ENCODE measurements around the gene F11. TPM values are rescaled to one million over a fixed set of nuclear protein-coding genes. Genes with fewer than 3 reads are reported as not detected.

F11 gene
- not detected for total RNA-seq
- 0.25 TPM for polyA plus RNA-seq (2013, experiment 1 of 2)
- not detected for polyA plus RNA-seq (2013, experiment 2 of 2)
- long read RNA-seq, experiment 1 = 0 reads
- long read RNA-seq, experiment 2 = 0 reads
- long read RNA-seq, experiment 3 = 0 reads
- long read RNA-seq, experiment 4 = 0 reads

DNA sequence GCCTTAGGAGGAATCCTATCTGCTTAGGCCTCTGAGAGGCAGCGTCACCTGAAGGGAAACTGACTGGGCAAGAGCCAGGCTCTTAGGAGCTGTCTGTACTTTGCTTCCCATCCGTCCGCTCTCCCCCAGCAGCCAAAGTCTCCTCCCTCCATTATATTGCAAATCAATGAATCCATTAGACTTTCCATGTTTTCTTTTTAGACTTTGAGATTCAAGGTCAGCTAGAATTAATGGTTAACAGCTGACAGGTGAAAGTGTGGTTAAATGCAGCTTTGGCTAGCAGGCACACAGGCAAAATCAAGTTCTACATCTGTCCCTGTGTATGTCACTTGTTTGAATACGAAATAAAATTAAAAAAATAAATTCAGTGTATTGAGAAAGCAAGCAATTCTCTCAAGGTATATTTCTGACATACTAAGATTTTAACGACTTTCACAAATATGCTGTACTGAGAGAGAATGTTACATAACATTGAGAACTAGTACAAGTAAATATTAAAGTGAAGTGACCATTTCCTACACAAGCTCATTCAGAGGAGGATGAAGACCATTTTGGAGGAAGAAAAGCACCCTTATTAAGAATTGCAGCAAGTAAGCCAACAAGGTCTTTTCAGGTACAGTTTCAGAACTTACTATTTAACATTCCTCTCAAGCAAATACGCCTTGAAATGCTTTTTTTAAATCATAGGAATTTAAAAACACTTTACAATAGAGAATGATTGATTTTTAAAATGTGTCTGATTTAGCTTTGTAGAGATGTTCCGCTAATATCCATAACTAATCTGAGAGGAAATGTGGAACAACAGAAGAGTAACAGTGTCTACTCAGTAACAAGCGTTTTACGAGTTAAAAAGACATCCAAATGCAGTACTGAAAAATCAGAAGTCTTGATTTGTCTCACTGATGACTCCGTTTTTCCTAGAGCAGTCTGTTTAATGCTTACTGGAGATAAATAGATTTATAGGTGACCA, at the start of gene F11:
Gene F11 (plus strand): TSS at position 507 of the 970 bp plus-strand sequence. CDS start 948 bp downstream, outside the sequence.
- WGBS, 2 experiments (ENCODE audit: insufficient coverage in 1 of 2, insufficient read length in 1 of 2) = 43 to 53% methylated on average over 7 to 9 of the region's 10 CpGs
- TF ChIP-seq, protein P1, sequence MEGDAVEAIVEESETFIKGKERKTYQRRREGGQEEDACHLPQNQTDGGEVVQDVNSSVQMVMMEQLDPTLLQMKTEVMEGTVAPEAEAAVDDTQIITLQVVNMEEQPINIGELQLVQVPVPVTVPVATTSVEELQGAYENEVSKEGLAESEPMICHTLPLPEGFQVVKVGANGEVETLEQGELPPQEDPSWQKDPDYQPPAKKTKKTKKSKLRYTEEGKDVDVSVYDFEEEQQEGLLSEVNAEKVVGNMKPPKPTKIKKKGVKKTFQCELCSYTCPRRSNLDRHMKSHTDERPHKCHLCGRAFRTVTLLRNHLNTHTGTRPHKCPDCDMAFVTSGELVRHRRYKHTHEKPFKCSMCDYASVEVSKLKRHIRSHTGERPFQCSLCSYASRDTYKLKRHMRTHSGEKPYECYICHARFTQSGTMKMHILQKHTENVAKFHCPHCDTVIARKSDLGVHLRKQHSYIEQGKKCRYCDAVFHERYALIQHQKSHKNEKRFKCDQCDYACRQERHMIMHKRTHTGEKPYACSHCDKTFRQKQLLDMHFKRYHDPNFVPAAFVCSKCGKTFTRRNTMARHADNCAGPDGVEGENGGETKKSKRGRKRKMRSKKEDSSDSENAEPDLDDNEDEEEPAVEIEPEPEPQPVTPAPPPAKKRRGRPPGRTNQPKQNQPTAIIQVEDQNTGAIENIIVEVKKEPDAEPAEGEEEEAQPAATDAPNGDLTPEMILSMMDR (conservative IDR thresholded peaks at IDR 0.05) = no peak
- Histone ChIP-seq H3K4me3 (ENCODE audit: low read length) (peak within 1 kb of the TSS; percentile 57), H3K4me1 (ENCODE audit: control insufficient read depth, insufficient read depth, low read length) (no peaks in the 10 kb centered on the region), H3K27me3 (ENCODE audit: control insufficient read depth, insufficient read depth, low read length, poor library complexity, severe bottlenecking) (no peaks in the 10 kb centered on the region), H3K9ac (ENCODE audit: extremely low read depth, low read length, poor library complexity, severe bottlenecking) (no peak within 1 kb of the TSS), H3K27ac (ENCODE audit: low read depth, low read length) (peak within 1 kb of the TSS; percentile 34), H3K9me3 (ENCODE audit: control insufficient read depth, low read length) (no peaks in the 10 kb centered on the region), H3K36me3 (ENCODE audit: control insufficient read depth, insufficient read depth, low read length) (no peaks in the 10 kb centered on the region)
- Mint-ChIP-seq H3K4me3 (peak within 1 kb of the TSS; percentile 50), H3K9me3 (no peaks in the 10 kb centered on the region), H3K4me1 (peaks cover 14% of the 10 kb centered on the region), H3K27me3 (ENCODE audit: insufficient read depth) (no peaks in the 10 kb centered on the region), H3K36me3 (ENCODE audit: low read depth) (no peaks in the 10 kb centered on the region), H3K27ac (peak within 1 kb of the TSS; percentile 89)
- DNase-seq = peak; percentile 59

DNA sequence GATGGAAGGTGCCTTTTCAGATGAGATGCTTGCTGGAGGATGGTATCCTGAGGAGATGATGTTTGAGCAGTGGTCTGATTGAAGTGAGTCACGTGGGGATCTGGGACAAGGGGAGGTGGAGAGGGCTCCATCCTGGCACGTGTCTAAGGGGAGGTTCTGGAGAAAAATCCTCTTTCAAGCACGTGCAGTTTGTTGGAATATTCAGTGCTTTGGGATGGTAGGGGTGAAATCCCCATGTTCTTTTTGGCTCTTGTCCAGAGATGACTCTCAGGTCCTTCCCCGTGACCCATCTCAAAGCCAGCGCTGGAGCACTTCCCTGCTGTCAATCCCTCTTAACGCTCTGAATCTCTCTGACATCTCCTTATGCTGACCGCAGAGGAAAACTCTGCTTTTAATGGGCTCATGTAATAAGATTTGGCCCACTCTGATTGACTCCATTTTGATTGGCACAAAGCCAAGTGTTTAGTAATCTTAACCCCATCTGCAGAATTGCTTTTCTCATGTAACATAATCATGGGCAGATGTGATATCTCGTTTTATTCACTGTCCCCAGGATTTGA, 49.4 kb upstream of the F11 start:
- Histone ChIP-seq H3K9ac (ENCODE audit: extremely low read depth, low read length, poor library complexity, severe bottlenecking) (no peak overlapping the region), H3K4me1 (ENCODE audit: control insufficient read depth, insufficient read depth, low read length) (no peaks in the 10 kb centered on the region), H3K9me3 (ENCODE audit: control insufficient read depth, low read length) (no peaks in the 10 kb centered on the region), H3K27me3 (ENCODE audit: control insufficient read depth, insufficient read depth, low read length, poor library complexity, severe bottlenecking) (peaks cover 45% of the 10 kb centered on the region), H3K4me3 (ENCODE audit: low read length) (no peak overlapping the region), H3K36me3 (ENCODE audit: control insufficient read depth, insufficient read depth, low read length) (no peaks in the 10 kb centered on the region), H3K27ac (ENCODE audit: low read depth, low read length) (no peak overlapping the region)
- no peak overlapping the region for H3K27ac Mint-ChIP-seq
- DNase-seq = no peak
- H3K9me3 Mint-ChIP-seq = no peaks in the 10 kb centered on the region
- peaks cover 25% of the 10 kb centered on the region for H3K27me3 Mint-ChIP-seq (ENCODE audit: insufficient read depth)
- no peak overlapping the region for H3K4me3 Mint-ChIP-seq
- WGBS, 2 experiments (ENCODE audit: insufficient coverage in 1 of 2, insufficient read length in 1 of 2) = 91 to 93% methylated on average over 5 to 8 of the region's 8 CpGs
- H3K36me3 Mint-ChIP-seq (ENCODE audit: low read depth) = no peaks in the 10 kb centered on the region
- peaks cover 19% of the 10 kb centered on the region for H3K4me1 Mint-ChIP-seq
- TF ChIP-seq, protein P1 (conservative IDR thresholded peaks at IDR 0.05) = no peak

DNA sequence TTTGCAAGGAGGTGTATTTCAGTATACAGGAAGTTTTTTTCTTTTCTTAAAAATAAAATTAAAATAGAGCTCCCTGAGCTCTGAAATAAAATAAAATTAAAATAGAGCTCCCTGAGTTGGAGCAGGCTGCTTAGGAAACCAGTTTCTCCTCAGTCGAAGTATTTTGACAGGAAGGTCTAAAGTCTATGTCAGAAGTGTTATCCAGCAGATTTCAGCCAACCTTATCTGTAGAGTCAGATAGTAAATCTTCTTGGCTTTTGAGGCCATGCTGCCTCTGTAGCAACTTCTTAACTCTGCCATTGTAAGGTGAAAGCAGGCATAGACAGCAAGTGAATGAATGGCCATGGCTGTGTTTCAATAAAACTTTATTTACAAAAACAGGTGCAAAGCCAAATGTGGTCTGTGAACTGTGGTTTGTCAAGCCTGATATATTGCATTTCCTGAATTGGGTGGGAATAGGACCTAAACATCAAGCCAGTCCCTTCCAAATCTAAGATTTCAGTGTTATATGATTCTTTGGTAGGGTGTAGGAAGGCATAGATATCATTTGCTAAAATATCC, 48.2 kb upstream of the F11 start:
- DNase-seq = no peak
- Histone ChIP-seq H3K4me1 (ENCODE audit: control insufficient read depth, insufficient read depth, low read length) (no peaks in the 10 kb centered on the region), H3K27me3 (ENCODE audit: control insufficient read depth, insufficient read depth, low read length, poor library complexity, severe bottlenecking) (peaks cover 36% of the 10 kb centered on the region), H3K27ac (ENCODE audit: low read depth, low read length) (no peak overlapping the region), H3K36me3 (ENCODE audit: control insufficient read depth, insufficient read depth, low read length) (no peaks in the 10 kb centered on the region), H3K9me3 (ENCODE audit: control insufficient read depth, low read length) (peaks cover 4% of the 10 kb centered on the region), H3K9ac (ENCODE audit: extremely low read depth, low read length, poor library complexity, severe bottlenecking) (no peak overlapping the region), H3K4me3 (ENCODE audit: low read length) (no peak overlapping the region)
- Mint-ChIP-seq H3K27me3 (ENCODE audit: insufficient read depth) (peaks cover 23% of the 10 kb centered on the region), H3K4me3 (no peak overlapping the region), H3K4me1 (peaks cover 19% of the 10 kb centered on the region), H3K9me3 (peaks cover 3% of the 10 kb centered on the region), H3K36me3 (ENCODE audit: low read depth) (no peaks in the 10 kb centered on the region), H3K27ac (no peak overlapping the region)
- TF ChIP-seq, protein P1 (conservative IDR thresholded peaks at IDR 0.05) = no peak
- 80 to 86% methylated on average over 1 of the region's 1 CpG for WGBS, 2 experiments (ENCODE audit: insufficient coverage in 1 of 2, insufficient read length in 1 of 2)

All from endodermal cell (in vitro differentiated cells).